Smooth muscle cell (in vitro differentiated cells): ENCODE data around the gene ADAMTSL4. TPM values are rescaled to one million over a fixed set of nuclear protein-coding genes. Genes with fewer than 3 reads are reported as not detected.

Source experiments
- DNase-seq: peaks from one replicate; lab custom pipeline; 2025; ENCODE audit not compliant: unreplicated experiment; lab: John Stamatoyannopoulos, UW
- H2AFZ ChIP-seq: fragments of 200-600 bp; sonication (generic); 2 replicates; pipeline ENCODE4 v1.6.0; 2016; ENCODE audit warnings: antibody characterized with exemption, low read depth, mild to moderate bottlenecking
- H3F3A ChIP-seq: fragments of 200-600 bp; sonication (generic); 2 replicates; pipeline ENCODE4 v1.6.0; 2017; ENCODE audit warnings: antibody characterized with exemption, low read depth
- H3K27ac ChIP-seq: fragments of 200-600 bp; sonication (generic); 2 replicates; pipeline ENCODE4 v1.5.1; 2016; ENCODE audit warnings: low read depth, mild to moderate bottlenecking
- H3K27me3 ChIP-seq: fragments of 200-600 bp; sonication (generic); 2 replicates; pipeline ENCODE4 v1.6.1; 2016; ENCODE audit warnings: low read depth, mild to moderate bottlenecking
- H3K36me3 ChIP-seq: fragments of 200-600 bp; sonication (generic); 2 replicates; pipeline ENCODE4 v1.5.1; 2016; ENCODE audit warnings: low read depth
- H3K4me1 ChIP-seq: fragments of 200-600 bp; sonication (generic); 2 replicates; pipeline ENCODE4 v1.5.1; 2016; ENCODE audit warnings: low read depth
- H3K4me2 ChIP-seq: fragments of 200-600 bp; sonication (generic); 2 replicates; pipeline ENCODE4 v1.6.0; 2016; ENCODE audit warnings: mild to moderate bottlenecking
- H3K4me3 ChIP-seq: fragments of 200-600 bp; sonication (generic); 2 replicates; pipeline ENCODE4 v1.5.1; 2016; ENCODE audit warnings: mild to moderate bottlenecking
- H3K79me2 ChIP-seq: fragments of 200-600 bp; sonication (generic); 2 replicates; pipeline ENCODE4 v1.6.0; 2016; ENCODE audit warnings: low read depth, mild to moderate bottlenecking
- H3K9ac ChIP-seq: fragments of 200-600 bp; sonication (generic); 2 replicates; pipeline ENCODE4 v1.6.0; 2016; ENCODE audit warnings: low read depth
- H3K9me3 ChIP-seq: fragments of 200-600 bp; sonication (generic); replicated peaks from 2 replicates; pipeline ENCODE4 v1.5.1; 2016; ENCODE audit warnings: low read depth
- H4K20me1 ChIP-seq: fragments of 200-600 bp; sonication (generic); 2 replicates; pipeline ENCODE4 v1.6.0; 2016; ENCODE audit warnings: low read depth
- CTCF ChIP-seq: fragments of 200-600 bp; sonication (generic); IDR thresholded peaks from 2 replicates; pipeline ENCODE4 v1.5.1; 2017; ENCODE audit warnings: borderline replicate concordance, mild to moderate bottlenecking, antibody characterized with exemption; ENCODE audit not compliant: insufficient read depth, poor library complexity, severe bottlenecking
- WGBS: methylation state at CpG from one replicate; pipeline ENCODE4 v1.1.7; 2016; ENCODE audit warnings: low lambda C conversion rate; 5-methylcytosine and 5-hydroxymethylcytosine counted together
- polyA plus RNA-seq: library from polyadenylated mRNA; unstranded; fragments of >200 nt; fragmentation: Nextera tagmentation; extraction: Ambion mirVana; gene quantifications from 2 replicates; pipeline ENCODE4 v1.2.1, GENCODE V29; 2016
- total RNA-seq: library from RNA; depleted of rRNA; stranded (reverse); fragments of >200 nt; gene quantifications from 2 replicates; pipeline ENCODE4 v1.2.3, GENCODE V29; 2014

Gene ADAMTSL4
- total and polyA plus RNA-seq, 2 experiments from 2014 or later: 6.4 to 8.4 TPM

- no peak for DNase-seq
- 83% methylated on average over 12 of the region's 12 CpGs for WGBS
Observed at GRCh38 chr1:150536836-150537731, 12.1 kb upstream of the ADAMTSL4 start.

GRCh38 chr1:150537732-150538684 is 11.2 kb upstream of the ADAMTSL4 start:
- H2AFZ ChIP-seq: no peak overlapping the region
- no peaks in the 10 kb centered on the region for H4K20me1 ChIP-seq
- H3K9ac ChIP-seq: no peak overlapping the region
- H3K4me3 ChIP-seq: no peak overlapping the region
- H3K9me3 ChIP-seq: no peaks in the 10 kb centered on the region
- TF ChIP-seq CTCF: no peak
- H3K4me1 ChIP-seq: no peaks in the 10 kb centered on the region
- no peak overlapping the region for H3K4me2 ChIP-seq
- H3F3A ChIP-seq: no peaks in the 10 kb centered on the region
- no peaks in the 10 kb centered on the region for H3K27me3 ChIP-seq
- no peaks in the 10 kb centered on the region for H3K79me2 ChIP-seq
- 64% methylated on average over 12 of the region's 17 CpGs for WGBS
- no peak for DNase-seq
- H3K36me3 ChIP-seq: no peaks in the 10 kb centered on the region
- H3K27ac ChIP-seq: peak overlapping the region; percentile 46

More at GRCh38 chr1:150536836-150537731, 12.1 kb upstream of the ADAMTSL4 start:
- Histone ChIP-seq H4K20me1 (no peaks in the 10 kb centered on the region), H3K4me1 (no peaks in the 10 kb centered on the region), H3K79me2 (no peaks in the 10 kb centered on the region), H3F3A (no peaks in the 10 kb centered on the region), H3K36me3 (no peaks in the 10 kb centered on the region), H3K9ac (no peak overlapping the region), H3K27me3 (no peaks in the 10 kb centered on the region), H3K4me2 (no peak overlapping the region), H3K27ac (peak overlapping the region; percentile 46), H2AFZ (no peak overlapping the region), H3K4me3 (no peak overlapping the region), H3K9me3 (no peaks in the 10 kb centered on the region)
- TF ChIP-seq CTCF: no peak

GRCh38 chr1:150543500-150544143 is 5.6 kb upstream of the ADAMTSL4 start:
- no peaks in the 10 kb centered on the region for H3K27me3 ChIP-seq
- no peaks in the 10 kb centered on the region for H3K79me2 ChIP-seq
- H3K4me3 ChIP-seq: no peak overlapping the region
- TF ChIP-seq CTCF: no peak
- H3K27ac ChIP-seq: no peak overlapping the region
- no peak overlapping the region for H3K9ac ChIP-seq
- H4K20me1 ChIP-seq: no peaks in the 10 kb centered on the region
- no peaks in the 10 kb centered on the region for H3F3A ChIP-seq
- no peak overlapping the region for H2AFZ ChIP-seq
- H3K4me1 ChIP-seq: no peaks in the 10 kb centered on the region
- WGBS: 89% methylated on average over 13 of the region's 13 CpGs
- H3K9me3 ChIP-seq: no peaks in the 10 kb centered on the region
- no peak overlapping the region for H3K4me2 ChIP-seq
- H3K36me3 ChIP-seq: no peaks in the 10 kb centered on the region
- no peak for DNase-seq
